Measurements from ENCODE around the gene PDE6B.

DNA sequence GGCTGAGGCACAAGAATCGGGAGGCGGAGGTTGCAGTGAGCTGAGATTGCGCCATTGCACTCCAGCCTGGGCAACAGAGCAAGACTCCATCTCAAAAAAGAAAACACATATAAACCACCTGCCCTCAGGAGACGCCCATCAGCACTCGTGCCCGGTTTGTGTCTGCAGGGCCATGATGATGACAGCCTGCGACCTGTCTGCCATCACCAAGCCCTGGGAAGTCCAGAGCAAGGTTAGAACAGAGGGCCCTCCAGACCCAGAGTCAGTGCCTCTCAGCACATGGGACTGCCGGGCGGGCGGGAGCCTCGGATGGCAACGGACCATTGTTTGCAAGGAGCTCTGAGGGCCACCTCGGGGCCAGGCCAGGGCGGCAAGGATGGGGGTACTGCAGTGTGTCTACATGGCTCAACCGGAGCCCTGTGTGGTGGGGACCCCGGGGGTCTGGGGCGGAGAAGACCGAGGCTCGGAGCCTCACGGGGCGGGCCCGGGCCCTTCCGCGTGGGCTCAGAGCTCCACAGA is 39.4 kb downstream of the PDE6B start:
- TF ChIP-seq, protein P1, sequence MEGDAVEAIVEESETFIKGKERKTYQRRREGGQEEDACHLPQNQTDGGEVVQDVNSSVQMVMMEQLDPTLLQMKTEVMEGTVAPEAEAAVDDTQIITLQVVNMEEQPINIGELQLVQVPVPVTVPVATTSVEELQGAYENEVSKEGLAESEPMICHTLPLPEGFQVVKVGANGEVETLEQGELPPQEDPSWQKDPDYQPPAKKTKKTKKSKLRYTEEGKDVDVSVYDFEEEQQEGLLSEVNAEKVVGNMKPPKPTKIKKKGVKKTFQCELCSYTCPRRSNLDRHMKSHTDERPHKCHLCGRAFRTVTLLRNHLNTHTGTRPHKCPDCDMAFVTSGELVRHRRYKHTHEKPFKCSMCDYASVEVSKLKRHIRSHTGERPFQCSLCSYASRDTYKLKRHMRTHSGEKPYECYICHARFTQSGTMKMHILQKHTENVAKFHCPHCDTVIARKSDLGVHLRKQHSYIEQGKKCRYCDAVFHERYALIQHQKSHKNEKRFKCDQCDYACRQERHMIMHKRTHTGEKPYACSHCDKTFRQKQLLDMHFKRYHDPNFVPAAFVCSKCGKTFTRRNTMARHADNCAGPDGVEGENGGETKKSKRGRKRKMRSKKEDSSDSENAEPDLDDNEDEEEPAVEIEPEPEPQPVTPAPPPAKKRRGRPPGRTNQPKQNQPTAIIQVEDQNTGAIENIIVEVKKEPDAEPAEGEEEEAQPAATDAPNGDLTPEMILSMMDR (conservative IDR thresholded peaks at IDR 0.05; ENCODE audit: low read depth in 2 of 2), result no peak
- no peak for TF ChIP-seq POLR2AphosphoS5 (IDR thresholded peaks at IDR 0.05; ENCODE audit: low read depth)

Measured in GM23338 (cell line).